Measurements from ENCODE around the gene ARHGEF3. TPM values are rescaled to one million over a fixed set of nuclear protein-coding genes. Genes with fewer than 3 reads are reported as not detected.

Gene ARHGEF3
- total RNA-seq, 1 donor from 2014 or later: 4.2 TPM

GRCh38 chr3:56818156-56818985 lies 16.6 kb upstream of the ARHGEF3 start:
- Mint-ChIP-seq H3K36me3 (ENCODE audit: low read depth) (no peaks in the 10 kb centered on the region), H3K27me3 (ENCODE audit: low read depth) (peaks cover 8% of the 10 kb centered on the region), H3K9me3 (no peaks in the 10 kb centered on the region), H3K27ac (ENCODE audit: unreplicated experiment) (no peak overlapping the region), H3K4me1 (no peaks in the 10 kb centered on the region), H3K4me3 (no peak overlapping the region)
- DNase-seq (ENCODE audit: low read depth, low spot score): no peak
- TF ChIP-seq CTCF (conservative IDR thresholded peaks at IDR 0.05): no peak

- H3K36me3 Mint-ChIP-seq (ENCODE audit: low read depth): no peaks in the 10 kb centered on the region
- H3K4me3 Mint-ChIP-seq: no peak overlapping the region
Observed at GRCh38 chr3:56817646-56818045, 15.9 kb upstream of the ARHGEF3 start.

GRCh38 chr3:56816061-56816460 lies 14.3 kb upstream of the ARHGEF3 start:
- DNase-seq (ENCODE audit: low read depth, low spot score): no peak
- H3K4me3 Mint-ChIP-seq: no peak overlapping the region
- TF ChIP-seq CTCF (conservative IDR thresholded peaks at IDR 0.05): no peak
- peaks cover 7% of the 10 kb centered on the region for H3K27me3 Mint-ChIP-seq (ENCODE audit: low read depth)
- H3K36me3 Mint-ChIP-seq (ENCODE audit: low read depth): no peaks in the 10 kb centered on the region
- no peak overlapping the region for H3K27ac Mint-ChIP-seq (ENCODE audit: unreplicated experiment)
- H3K4me1 Mint-ChIP-seq: no peaks in the 10 kb centered on the region
- H3K9me3 Mint-ChIP-seq: no peaks in the 10 kb centered on the region

More at GRCh38 chr3:56817646-56818045, 15.9 kb upstream of the ARHGEF3 start:
- Mint-ChIP-seq H3K4me1 (no peaks in the 10 kb centered on the region), H3K27ac (ENCODE audit: unreplicated experiment) (no peak overlapping the region), H3K27me3 (ENCODE audit: low read depth) (peaks cover 5% of the 10 kb centered on the region), H3K9me3 (no peaks in the 10 kb centered on the region)
- no peak for TF ChIP-seq CTCF (conservative IDR thresholded peaks at IDR 0.05)
- no peak for DNase-seq (ENCODE audit: low read depth, low spot score)

- Mint-ChIP-seq H3K27ac (ENCODE audit: unreplicated experiment) (no peak overlapping the region), H3K4me1 (no peaks in the 10 kb centered on the region), H3K9me3 (no peaks in the 10 kb centered on the region), H3K36me3 (ENCODE audit: low read depth) (no peaks in the 10 kb centered on the region), H3K4me3 (no peak overlapping the region), H3K27me3 (ENCODE audit: low read depth) (peaks cover 7% of the 10 kb centered on the region)
- TF ChIP-seq CTCF (conservative IDR thresholded peaks at IDR 0.05): no peak
- DNase-seq (ENCODE audit: low read depth, low spot score): no peak
Observed at GRCh38 chr3:56815589-56815988, 13.8 kb upstream of the ARHGEF3 start.

- DNase-seq (ENCODE audit: low read depth, low spot score): no peak
- Mint-ChIP-seq H3K27me3 (ENCODE audit: low read depth) (peaks cover 7% of the 10 kb centered on the region), H3K27ac (ENCODE audit: unreplicated experiment) (no peak overlapping the region), H3K9me3 (no peaks in the 10 kb centered on the region), H3K4me3 (no peak overlapping the region), H3K36me3 (ENCODE audit: low read depth) (no peaks in the 10 kb centered on the region), H3K4me1 (no peaks in the 10 kb centered on the region)
- TF ChIP-seq CTCF (conservative IDR thresholded peaks at IDR 0.05): no peak
Observed at GRCh38 chr3:56813653-56813960, 11.9 kb upstream of the ARHGEF3 start.

Data from neural crest cell (in vitro differentiated cells).